Epithelial cell of esophagus (primary cell): Measurements from ENCODE around the gene MAB21L2.

ENCODE experiments used
- DNase-seq: peaks from one replicate; pipeline ENCODE4 v3.0.0; 2010; ENCODE audit warnings: low read depth
- H3K4me3 ChIP-seq: 2 replicates; pipeline ENCODE4 v1.5.1; 2011; ENCODE audit warnings: mild to moderate bottlenecking, low read length, control low read depth
- CTCF ChIP-seq: IDR thresholded peaks from 2 replicates; pipeline ENCODE4 v1.5.1; 2011; ENCODE audit warnings: low read depth, mild to moderate bottlenecking, low read length, control low read depth, inconsistent platforms; ENCODE audit not compliant: insufficient read depth; ENCODE audit errors: missing control alignments

Gene MAB21L2

DNA sequence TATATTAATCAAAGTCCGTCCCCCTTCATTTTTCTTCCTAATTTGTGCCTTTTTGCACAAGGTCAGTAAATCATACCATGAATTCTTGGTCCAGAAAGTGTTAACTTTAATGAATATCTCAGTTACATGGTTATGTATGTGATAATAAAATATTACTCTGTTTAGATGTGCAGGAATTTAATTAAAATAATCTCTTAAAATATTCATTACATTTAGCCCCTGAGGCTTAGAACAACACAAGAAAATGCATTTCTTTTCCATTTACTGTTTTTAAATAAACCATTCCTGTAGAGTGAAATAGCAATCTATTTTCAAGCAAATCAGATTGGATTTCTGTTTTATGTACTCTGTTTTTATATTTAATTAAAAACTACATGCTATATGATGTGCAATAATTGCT, 17.6 kb downstream of the MAB21L2 start:
- DNase-seq, result no peak
- H3K4me3 ChIP-seq, result no peak overlapping the region
- TF ChIP-seq CTCF, result no peak

DNA sequence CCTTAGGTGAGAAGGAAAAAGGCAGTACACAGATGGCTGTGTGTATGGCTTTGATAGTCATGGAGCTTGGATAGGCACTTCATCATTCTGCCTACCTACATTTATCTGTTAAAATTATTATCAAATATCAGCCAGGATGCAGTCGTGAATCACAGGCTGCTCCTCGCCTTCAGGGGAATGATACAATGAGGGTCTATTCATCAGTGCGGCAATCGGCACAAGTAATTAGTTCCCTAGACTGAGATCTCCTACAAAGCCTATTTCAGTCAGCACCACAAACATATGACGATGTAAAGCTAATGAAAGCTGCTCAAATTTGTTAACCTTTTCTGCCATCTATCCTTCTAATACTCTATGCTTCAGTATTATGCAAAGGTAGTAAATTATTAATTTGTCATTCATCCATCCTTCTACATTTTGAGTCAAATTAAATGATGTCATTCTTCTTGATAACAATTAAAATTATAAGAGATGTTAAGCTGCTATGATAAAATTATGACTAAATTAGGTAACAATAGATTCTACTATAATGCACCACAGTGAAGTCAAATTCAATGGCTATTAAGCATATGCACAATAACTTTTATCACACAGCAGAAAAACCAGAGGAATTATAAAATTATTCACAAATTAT, 19.0 kb downstream of the MAB21L2 start:
- no peak for DNase-seq
- TF ChIP-seq CTCF, result no peak
- H3K4me3 ChIP-seq, result no peak overlapping the region

- TF ChIP-seq CTCF, result no peak
- DNase-seq, result peak; percentile 4
- no peak overlapping the region for H3K4me3 ChIP-seq
These were observed 27.2 kb downstream of the MAB21L2 start for GRCh38 chr4:150609131-150609530.

GRCh38 chr4:150619042-150619441, 37.1 kb downstream of the MAB21L2 start:
- DNase-seq, result no peak
- no peak for TF ChIP-seq CTCF
- no peak overlapping the region for H3K4me3 ChIP-seq

- no peak overlapping the region for H3K4me3 ChIP-seq
- no peak for TF ChIP-seq CTCF
- no peak for DNase-seq
These were observed 42.1 kb downstream of the MAB21L2 start for GRCh38 chr4:150624055-150624454.

DNA sequence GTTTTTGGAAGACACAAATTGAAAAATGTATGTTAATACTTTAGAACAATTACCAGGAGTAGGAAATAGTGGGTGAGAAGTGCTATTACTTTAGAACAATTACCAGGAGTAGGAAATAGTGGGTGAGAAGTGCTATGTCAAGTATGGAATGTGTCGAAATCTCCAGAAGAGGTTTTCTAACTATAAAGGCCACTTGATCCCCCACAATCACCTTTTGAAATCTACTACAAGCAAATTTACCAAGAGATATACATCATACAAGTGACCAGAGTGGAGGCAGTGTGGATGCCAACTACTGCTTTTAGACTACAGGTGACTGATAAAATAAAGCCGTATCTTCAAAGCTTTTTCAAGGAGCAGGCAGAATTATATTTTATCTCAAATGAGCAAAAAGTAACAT, 43.1 kb downstream of the MAB21L2 start:
- no peak for TF ChIP-seq CTCF
- H3K4me3 ChIP-seq, result no peak overlapping the region
- no peak for DNase-seq

- DNase-seq, result no peak
- no peak overlapping the region for H3K4me3 ChIP-seq
- TF ChIP-seq CTCF, result no peak
These were observed 46.1 kb downstream of the MAB21L2 start for GRCh38 chr4:150628073-150628472.
